Ectodermal cell (in vitro differentiated cells): ENCODE measurements around the gene CRCP. TPM values are rescaled to one million over a fixed set of nuclear protein-coding genes. Genes with fewer than 3 reads are reported as not detected.
"Not testable (repeated sequence)": the region's sequence is repeated elsewhere in the genome, so short reads cannot be mapped to it uniquely, and the experiment has no call there.

Experiments
- H3K27ac ChIP-seq: 2 replicates; pipeline ENCODE4 v1.7.0; 2013; ENCODE audit warnings: mild to moderate bottlenecking, low read depth, low read length; ENCODE audit not compliant: insufficient read depth, poor library complexity, severe bottlenecking
- H3K27me3 ChIP-seq: 2 replicates; pipeline ENCODE4 v1.7.0; 2013; ENCODE audit warnings: mild to moderate bottlenecking, low read length; ENCODE audit not compliant: insufficient read depth, control insufficient read depth, poor library complexity, severe bottlenecking
- H3K36me3 ChIP-seq: one replicate; pipeline ENCODE4 v1.7.0; 2013; ENCODE audit warnings: low read length; ENCODE audit not compliant: control insufficient read depth, insufficient read depth
- H3K4me1 ChIP-seq: one replicate; pipeline ENCODE4 v1.7.0; 2013; ENCODE audit warnings: low read length; ENCODE audit not compliant: control insufficient read depth, insufficient read depth
- H3K4me3 ChIP-seq: 2 replicates; pipeline ENCODE4 v1.7.0; 2013; ENCODE audit warnings: low read depth, low read length, control low read depth; ENCODE audit not compliant: insufficient read depth
- H3K9me3 ChIP-seq: 2 replicates; pipeline ENCODE4 v1.7.0; 2013; ENCODE audit warnings: mild to moderate bottlenecking, low read length, moderate library complexity; ENCODE audit not compliant: control insufficient read depth
- WGBS, 2 experiments: methylation state at CpG; one replicate each; pipeline ENCODE4 v1.1.7; 2013; ENCODE audit warnings: missing lambda C conversion rate in 2 of 2; 5-methylcytosine and 5-hydroxymethylcytosine counted together
- polyA plus RNA-seq, 4 experiments: library from polyadenylated mRNA; stranded (reverse); fragments of 50-300 nt; gene quantifications; one replicate each; pipeline ENCODE4 v1.2.3, GENCODE V29; 2013

Gene CRCP
- 31.9 TPM for polyA plus RNA-seq (2013, experiment 1 of 4)
- 29.4 TPM for polyA plus RNA-seq (2013, experiment 2 of 4)
- 28.3 TPM for polyA plus RNA-seq (2013, experiment 3 of 4)
- polyA plus RNA-seq (2013, experiment 4 of 4), result 26.2 TPM

- Histone ChIP-seq H3K27me3 (no peaks in the 10 kb centered on the region), H3K4me1 (peaks cover 6% of the 10 kb centered on the region), H3K27ac (peak within 1 kb of the TSS; percentile 87), H3K4me3 (peak within 1 kb of the TSS; percentile 77), H3K9me3 (no peaks in the 10 kb centered on the region), H3K36me3 (no peaks in the 10 kb centered on the region)
- 1 to 2% methylated on average over 67 of the region's 67 CpGs for WGBS, 2 experiments
These were observed at the start of gene CRCP for GRCh38 chr7:66114743-66115649. Gene CRCP, plus strand, starts transcription at chr7:66114847. Its CDS starts 116 bp downstream, at chr7:66114963.

- Histone ChIP-seq H3K36me3 (no peaks in the 10 kb centered on the region), H3K4me3 (no peak overlapping the region), H3K4me1 (no peaks in the 10 kb centered on the region), H3K27ac (no peak overlapping the region), H3K9me3 (no peaks in the 10 kb centered on the region), H3K27me3 (no peaks in the 10 kb centered on the region)
- 91 to 96% methylated on average over 3 of the region's 4 CpGs for WGBS, 2 experiments
These were observed 44.9 kb upstream of the CRCP start for GRCh38 chr7:66069732-66070131.

GRCh38 chr7:66070222-66070621, 44.4 kb upstream of the CRCP start:
- H3K4me3 ChIP-seq, result no peak overlapping the region
- H3K4me1 ChIP-seq, result no peaks in the 10 kb centered on the region
- WGBS, 2 experiments, result 89 to 98% methylated on average over 1 of the region's 1 CpG
- H3K9me3 ChIP-seq, result no peaks in the 10 kb centered on the region
- no peaks in the 10 kb centered on the region for H3K36me3 ChIP-seq
- H3K27me3 ChIP-seq, result no peaks in the 10 kb centered on the region
- H3K27ac ChIP-seq, result no peak overlapping the region

- H3K27me3 ChIP-seq, H3K4me1 ChIP-seq, H3K36me3 ChIP-seq, H3K4me3 ChIP-seq, H3K9me3 ChIP-seq, H3K27ac ChIP-seq: not testable (repeated sequence)
- WGBS, 2 experiments, result 90% methylated on average over 7 of the region's 7 CpGs
These were observed 42.4 kb upstream of the CRCP start for GRCh38 chr7:66072208-66072607.

- peak within 1 kb of the TSS; percentile 81 for H3K4me3 ChIP-seq
- H3K27me3 ChIP-seq, result no peaks in the 10 kb centered on the region
- 1% methylated on average over 67 of the region's 67 CpGs for WGBS, 2 experiments
- H3K27ac ChIP-seq, result no peak within 1 kb of the TSS
- no peaks in the 10 kb centered on the region for H3K36me3 ChIP-seq
- no peaks in the 10 kb centered on the region for H3K9me3 ChIP-seq
- peaks cover 6% of the 10 kb centered on the region for H3K4me1 ChIP-seq
These were observed 38.8 kb upstream of the CRCP start, which contains the start of gene ASL for GRCh38 chr7:66075590-66076461. Gene ASL, plus strand, starts transcription at chr7:66075819. Its CDS starts 263 bp downstream, at chr7:66076082.

GRCh38 chr7:66076462-66077329, 38.0 kb upstream of the CRCP start:
- H3K36me3 ChIP-seq, result no peaks in the 10 kb centered on the region
- H3K4me3 ChIP-seq, result peak overlapping the region; percentile 81
- no peaks in the 10 kb centered on the region for H3K27me3 ChIP-seq
- WGBS, 2 experiments, result 83 to 85% methylated on average over 11 of the region's 11 CpGs
- H3K9me3 ChIP-seq, result no peaks in the 10 kb centered on the region
- H3K4me1 ChIP-seq, result peaks cover 6% of the 10 kb centered on the region
- H3K27ac ChIP-seq, result no peak overlapping the region

- 88 to 90% methylated on average over 5 of the region's 5 CpGs for WGBS, 2 experiments
- Histone ChIP-seq H3K27ac (no peak overlapping the region), H3K36me3 (no peaks in the 10 kb centered on the region), H3K27me3 (no peaks in the 10 kb centered on the region), H3K4me1 (peaks cover 6% of the 10 kb centered on the region), H3K4me3 (no peak overlapping the region), H3K9me3 (no peaks in the 10 kb centered on the region)
These were observed 36.6 kb upstream of the CRCP start for GRCh38 chr7:66078067-66078466.

GRCh38 chr7:66082083-66082482, 32.6 kb upstream of the CRCP start:
- WGBS, 2 experiments, result 94 to 95% methylated on average over 6 of the region's 6 CpGs
- no peak overlapping the region for H3K27ac ChIP-seq
- H3K27me3 ChIP-seq, result no peaks in the 10 kb centered on the region
- H3K4me3 ChIP-seq, result no peak overlapping the region
- peaks cover 2% of the 10 kb centered on the region for H3K4me1 ChIP-seq
- no peaks in the 10 kb centered on the region for H3K9me3 ChIP-seq
- no peaks in the 10 kb centered on the region for H3K36me3 ChIP-seq

GRCh38 chr7:66082886-66083415, 31.7 kb upstream of the CRCP start:
- H3K4me1 ChIP-seq, result peaks cover 2% of the 10 kb centered on the region
- no peak overlapping the region for H3K27ac ChIP-seq
- no peak overlapping the region for H3K4me3 ChIP-seq
- no peaks in the 10 kb centered on the region for H3K36me3 ChIP-seq
- no peaks in the 10 kb centered on the region for H3K9me3 ChIP-seq
- WGBS, 2 experiments, result 96% methylated on average over 16 of the region's 16 CpGs
- no peaks in the 10 kb centered on the region for H3K27me3 ChIP-seq
